Measurements from ENCODE around the gene MAGEB3. TPM values are rescaled to one million over a fixed set of nuclear protein-coding genes. Genes with fewer than 3 reads are reported as not detected.

MAGEB3 gene
- total RNA-seq, 1 donor, result not detected

GRCh38 chrX:30241724-30242415, 11.4 kb downstream of the MAGEB3 start, which contains the start of gene MAGEB4:
Gene MAGEB4 (plus strand): TSS chrX:30242000. CDS start chrX:30242136, 136 bp downstream.
- no peak for DNase-seq (ENCODE audit: low read depth)
- no peak for TF ChIP-seq CTCF (IDR thresholded peaks at IDR 0.05; ENCODE audit: insufficient read depth, low read depth, low read length)

GRCh38 chrX:30246769-30247489, 16.5 kb downstream of the MAGEB3 start, which contains the start of gene MAGEB1:
Gene MAGEB1 (plus strand): TSS chrX:30247146. CDS start chrX:30250494, 3,348 bp downstream.
- no peak within 1 kb of the TSS for H3K4me3 ChIP-seq (ENCODE audit: low read depth, low read length)
- TF ChIP-seq CTCF (IDR thresholded peaks at IDR 0.05; ENCODE audit: insufficient read depth, low read depth, low read length), result no peak
- no peak for DNase-seq (ENCODE audit: low read depth)

More at GRCh38 chrX:30241724-30242415, 11.4 kb downstream of the MAGEB3 start, which contains the start of gene MAGEB4:
- no peak within 1 kb of the TSS for H3K4me3 ChIP-seq (ENCODE audit: low read depth, low read length)

GRCh38 chrX:30248854-30249253, 18.4 kb downstream of the MAGEB3 start:
- no peak overlapping the region for H3K4me3 ChIP-seq (ENCODE audit: low read depth, low read length)
- DNase-seq (ENCODE audit: low read depth), result no peak
- no peak for TF ChIP-seq CTCF (IDR thresholded peaks at IDR 0.05; ENCODE audit: insufficient read depth, low read depth, low read length)

GRCh38 chrX:30253257-30253656, 22.8 kb downstream of the MAGEB3 start:
- no peak overlapping the region for H3K4me3 ChIP-seq (ENCODE audit: low read depth, low read length)
- no peak for TF ChIP-seq CTCF (IDR thresholded peaks at IDR 0.05; ENCODE audit: insufficient read depth, low read depth, low read length)
- no peak for DNase-seq (ENCODE audit: low read depth)

- DNase-seq (ENCODE audit: low read depth), result no peak
- no peak for TF ChIP-seq CTCF (IDR thresholded peaks at IDR 0.05; ENCODE audit: insufficient read depth, low read depth, low read length)
- H3K4me3 ChIP-seq (ENCODE audit: low read depth, low read length), result no peak overlapping the region
Measured at GRCh38 chrX:30259927-30260326, 29.5 kb downstream of the MAGEB3 start.

- DNase-seq (ENCODE audit: low read depth), result no peak
- H3K4me3 ChIP-seq (ENCODE audit: low read depth, low read length), result no peak overlapping the region
- TF ChIP-seq CTCF (IDR thresholded peaks at IDR 0.05; ENCODE audit: insufficient read depth, low read depth, low read length), result no peak
Measured at GRCh38 chrX:30261012-30261411, 30.6 kb downstream of the MAGEB3 start.

Data from fibroblast of villous mesenchyme (primary cell).